DOHH2 (cell line): ENCODE measurements around the gene SPATA18.

Source experiments
- H3F3A ChIP-seq: fragments of 200-600 bp; sonication (generic), shearing (Covaris generic); 2 replicates; pipeline ENCODE4 v1.6.0; 2016; ENCODE audit warnings: antibody characterized with exemption, mild to moderate bottlenecking; ENCODE audit not compliant: control insufficient read depth, insufficient read depth
- H3K27ac ChIP-seq: fragments of 200-600 bp; sonication (generic); 2 replicates; pipeline ENCODE4 v1.5.1; 2014; ENCODE audit warnings: low read depth, mild to moderate bottlenecking, low read length, moderate library complexity
- H3K27me3 ChIP-seq: fragments of 200-600 bp; sonication (generic); 2 replicates; pipeline ENCODE4 v1.6.1; 2014; ENCODE audit warnings: mild to moderate bottlenecking, low read length, mixed read lengths; ENCODE audit not compliant: control insufficient read depth
- H3K36me3 ChIP-seq: fragments of 200-600 bp; sonication (generic); 2 replicates; pipeline ENCODE4 v1.6.1; 2014; ENCODE audit warnings: mild to moderate bottlenecking, low read length, moderate library complexity, mixed read lengths; ENCODE audit not compliant: control insufficient read depth
- H3K4me1 ChIP-seq: fragments of 200-600 bp; sonication (generic); 2 replicates; pipeline ENCODE4 v1.6.1; 2014; ENCODE audit warnings: mild to moderate bottlenecking, low read length, mixed read lengths; ENCODE audit not compliant: control insufficient read depth
- H3K4me2 ChIP-seq: fragments of 200-600 bp; sonication (generic); 2 replicates; pipeline ENCODE4 v1.6.0; 2014; ENCODE audit warnings: mild to moderate bottlenecking, low read length, moderate library complexity
- H3K4me3 ChIP-seq: fragments of 200-600 bp; sonication (generic); 2 replicates; pipeline ENCODE4 v1.5.1; 2014; ENCODE audit warnings: mild to moderate bottlenecking, low read length, mixed read lengths
- H3K79me2 ChIP-seq: fragments of 200-600 bp; sonication (generic); 2 replicates; pipeline ENCODE4 v1.6.1; 2014; ENCODE audit warnings: mild to moderate bottlenecking, low read length, mixed read lengths; ENCODE audit not compliant: control insufficient read depth
- H3K9me2 ChIP-seq: fragments of 200-600 bp; sonication (generic); replicated peaks from 2 replicates; pipeline ENCODE4 v1.6.1; 2014; ENCODE audit warnings: mild to moderate bottlenecking, low read length, mixed read lengths; ENCODE audit not compliant: control insufficient read depth
- H3K9me3 ChIP-seq: fragments of 200-600 bp; sonication (generic); 2 replicates; pipeline ENCODE4 v1.6.1; 2014; ENCODE audit warnings: antibody characterized with exemption, low read length, mixed read lengths; ENCODE audit not compliant: control insufficient read depth, insufficient read depth
- H4K20me1 ChIP-seq: fragments of 200-600 bp; sonication (generic); 2 replicates; pipeline ENCODE4 v1.6.0; 2014; ENCODE audit warnings: low read depth, mild to moderate bottlenecking, antibody characterized with exemption, low read length, moderate library complexity; ENCODE audit not compliant: control insufficient read depth, insufficient read depth
- CTCF ChIP-seq: fragments of 200-600 bp; sonication (generic); IDR thresholded peaks from one replicate; pipeline ENCODE4 v1.5.1; 2014; ENCODE audit warnings: antibody characterized with exemption, mild to moderate bottlenecking, low read depth, low read length; ENCODE audit not compliant: poor library complexity, severe bottlenecking
- EZH2phosphoT487 ChIP-seq: fragments of 200-600 bp; sonication (generic); IDR thresholded peaks from 2 replicates; pipeline ENCODE4 v1.6.1; 2017; ENCODE audit warnings: borderline replicate concordance, mild to moderate bottlenecking, antibody characterized with exemption, low read length, moderate library complexity, mixed read lengths

Gene SPATA18

GRCh38 chr4:52051213-52051614 lies at the start of gene SPATA18:
TSS of gene SPATA18 (plus strand) at chr4:52051304. CDS start at chr4:52051705, 401 bp downstream.
- Histone ChIP-seq H3K36me3 (no peaks in the 10 kb centered on the region), H3K27me3 (peaks cover 9% of the 10 kb centered on the region), H3K27ac (peak within 1 kb of the TSS; percentile 20), H3K4me3 (peak within 1 kb of the TSS; percentile 82), H3K79me2 (no peaks in the 10 kb centered on the region), H3K4me2 (peak within 1 kb of the TSS; percentile 76), H4K20me1 (no peaks in the 10 kb centered on the region), H3K9me3 (no peaks in the 10 kb centered on the region), H3K9me2 (no peaks in the 10 kb centered on the region), H3F3A (peaks cover 15% of the 10 kb centered on the region), H3K4me1 (peaks cover 33% of the 10 kb centered on the region)
- TF ChIP-seq EZH2phosphoT487 (no peak), CTCF (no peak)

GRCh38 chr4:52001616-52002015 lies 49.5 kb upstream of the SPATA18 start:
- no peaks in the 10 kb centered on the region for H3K9me3 ChIP-seq
- H4K20me1 ChIP-seq = no peaks in the 10 kb centered on the region
- H3K4me2 ChIP-seq = no peak overlapping the region
- H3K4me3 ChIP-seq = no peak overlapping the region
- H3F3A ChIP-seq = no peaks in the 10 kb centered on the region
- no peaks in the 10 kb centered on the region for H3K9me2 ChIP-seq
- TF ChIP-seq EZH2phosphoT487 (no peak), CTCF (no peak)
- no peaks in the 10 kb centered on the region for H3K36me3 ChIP-seq
- H3K27me3 ChIP-seq = no peaks in the 10 kb centered on the region
- no peaks in the 10 kb centered on the region for H3K4me1 ChIP-seq
- no peak overlapping the region for H3K27ac ChIP-seq
- no peaks in the 10 kb centered on the region for H3K79me2 ChIP-seq

GRCh38 chr4:52004414-52004813 lies 46.7 kb upstream of the SPATA18 start:
- Histone ChIP-seq H3K4me1 (no peaks in the 10 kb centered on the region), H3K9me3 (no peaks in the 10 kb centered on the region), H3K4me3 (no peak overlapping the region), H3K79me2 (no peaks in the 10 kb centered on the region), H3K4me2 (no peak overlapping the region), H3F3A (no peaks in the 10 kb centered on the region), H3K9me2 (no peaks in the 10 kb centered on the region), H3K27me3 (no peaks in the 10 kb centered on the region), H3K27ac (no peak overlapping the region), H4K20me1 (no peaks in the 10 kb centered on the region), H3K36me3 (no peaks in the 10 kb centered on the region)
- TF ChIP-seq EZH2phosphoT487 (no peak), CTCF (no peak)
